DMS153 (cell line): ENCODE results near the gene VTN.
A peak's percentile ranks its signal among the peaks of the same experiment; 100 is the strongest.

Experiments
- DNase-seq: peaks from one replicate; lab custom pipeline; 2025; lab: John Stamatoyannopoulos, UW

VTN gene

GRCh38 chr17:28368915-28369683, 1.0 kb downstream of the VTN start:
- DNase-seq, result no peak

DNA sequence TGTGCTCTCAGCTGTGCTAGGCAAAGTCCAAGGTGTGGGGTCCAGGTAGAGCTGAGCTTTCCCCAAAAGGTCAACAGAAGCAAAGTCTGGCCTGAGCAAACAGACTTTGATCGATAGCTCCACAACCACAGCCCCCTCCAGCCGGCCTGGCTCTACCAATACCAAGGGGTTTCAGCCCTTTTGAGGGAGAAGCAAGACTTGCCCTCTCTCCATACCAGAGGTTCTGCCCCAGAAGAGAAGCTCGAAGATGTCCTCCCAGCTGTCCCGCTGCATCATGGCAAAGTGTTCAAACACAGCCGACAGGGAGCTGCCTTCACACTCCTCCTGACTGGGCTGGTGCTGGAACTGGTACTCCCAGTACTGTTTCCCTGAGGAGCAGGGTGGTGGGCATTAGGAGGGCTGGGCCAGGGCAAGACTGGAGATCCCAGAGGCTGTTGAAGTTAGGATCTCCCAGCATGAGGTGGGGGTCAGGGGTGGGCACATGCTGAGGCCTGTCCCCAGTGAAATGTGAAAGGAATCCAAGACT, 1.7 kb downstream of the VTN start:
- no peak for DNase-seq

- DNase-seq, result no peak
These were observed 2.3 kb downstream of the VTN start for GRCh38 chr17:28367641-28368305.

- DNase-seq, result no peak
These were observed 3.5 kb downstream of the VTN start for GRCh38 chr17:28366605-28367004.

DNA sequence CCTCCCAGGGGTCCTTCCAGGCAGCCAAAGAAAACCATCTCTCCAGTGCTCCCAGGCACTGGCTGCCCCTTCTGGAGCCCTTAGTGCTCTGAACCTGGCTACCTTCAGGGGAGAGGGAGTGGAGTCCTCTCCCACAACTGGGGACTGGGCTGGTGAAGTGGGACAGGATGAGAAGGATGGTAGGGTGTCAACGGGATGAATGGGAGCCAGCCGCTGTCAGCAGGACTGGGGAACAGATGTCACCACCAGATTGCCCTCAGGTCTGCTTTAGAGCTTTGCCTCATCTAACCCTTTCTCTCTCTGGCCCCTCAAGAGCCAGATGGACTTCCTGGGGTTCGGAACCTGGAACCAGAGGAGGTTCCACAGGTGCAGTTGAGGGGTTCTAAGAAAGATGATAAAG, 4.6 kb downstream of the VTN start:
- no peak for DNase-seq

GRCh38 chr17:28364665-28365363, 5.3 kb downstream of the VTN start, which contains the start of gene SEBOX:
SEBOX (minus strand) TSS chr17:28365199; CDS start chr17:28365151, 48 bp downstream.
- DNase-seq, result no peak

- no peak for DNase-seq
These were observed 6.1 kb downstream of the VTN start for GRCh38 chr17:28363776-28364650.

DNA sequence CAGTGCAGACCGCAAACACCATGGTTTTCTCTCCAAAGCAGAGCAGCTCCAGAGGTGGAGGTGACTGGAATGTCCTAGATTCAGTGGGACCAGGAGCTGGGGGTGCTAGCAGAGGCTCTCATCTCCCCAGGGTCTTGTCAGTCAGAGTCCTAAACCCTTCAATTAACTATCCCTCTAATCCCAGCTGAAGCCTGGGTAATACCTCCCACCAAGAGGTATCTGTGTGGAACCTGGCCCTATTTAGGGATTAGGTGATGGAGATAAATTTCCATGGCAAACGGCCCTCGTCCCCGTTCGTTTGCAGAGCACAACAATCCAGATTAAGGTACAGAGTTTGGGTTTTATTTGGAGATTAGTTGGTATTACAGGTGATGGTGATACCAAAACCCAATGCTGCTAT, 6.9 kb downstream of the VTN start:
- no peak for DNase-seq

GRCh38 chr17:28357901-28358197, 12.3 kb downstream of the VTN start:
- no peak for DNase-seq

DNA sequence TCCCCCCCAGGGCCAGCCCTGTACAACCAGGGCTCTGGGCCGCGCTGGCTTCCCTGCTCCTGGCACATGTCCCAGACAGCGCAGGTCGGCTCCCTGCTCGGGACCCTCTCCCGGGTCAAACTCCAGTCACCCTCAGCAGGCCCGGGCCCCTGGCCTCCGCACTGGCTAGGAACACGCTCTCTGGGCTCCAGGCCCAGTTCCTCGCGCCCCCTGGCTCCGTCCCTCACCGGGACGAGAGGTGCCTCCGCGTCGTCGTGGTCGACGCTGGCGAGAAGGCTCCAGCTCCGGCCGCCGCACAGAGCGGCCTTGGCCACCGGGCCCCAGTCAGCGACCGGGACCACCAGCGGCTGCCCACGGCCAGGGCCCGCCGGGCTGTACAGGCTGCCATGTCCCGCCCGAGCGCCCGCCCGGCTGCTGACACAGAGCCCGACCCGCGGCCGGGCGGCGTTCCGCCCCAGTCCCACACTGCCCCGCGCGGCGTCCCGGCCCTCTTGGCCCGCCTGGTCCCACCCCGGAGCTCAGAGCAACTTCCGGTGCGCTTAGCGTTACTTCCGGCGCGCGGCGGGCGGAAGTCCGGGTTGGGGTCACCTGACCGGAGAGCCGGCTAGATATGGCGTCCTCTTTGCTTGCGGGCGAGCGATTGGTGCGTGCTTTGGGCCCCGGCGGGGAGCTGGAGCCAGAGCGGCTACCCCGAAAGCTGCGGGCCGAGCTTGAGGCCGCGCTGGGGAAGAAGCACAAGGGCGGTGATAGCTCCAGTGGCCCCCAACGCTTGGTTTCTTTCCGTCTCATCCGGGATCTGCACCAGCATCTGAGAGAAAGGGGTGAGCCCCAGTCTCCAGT, 12.8 kb downstream of the VTN start, which contains the start of gene POLDIP2:
TSS of gene POLDIP2 (minus strand) at position 467 of the 840 bp plus-strand sequence. CDS start at position 388, 79 bp downstream.
- DNase-seq, result peak; percentile 92

- DNase-seq, result no peak
These were observed 19.8 kb downstream of the VTN start for GRCh38 chr17:28350271-28350670.

- no peak for DNase-seq
These were observed 21.1 kb downstream of the VTN start for GRCh38 chr17:28348979-28349378.

DNA sequence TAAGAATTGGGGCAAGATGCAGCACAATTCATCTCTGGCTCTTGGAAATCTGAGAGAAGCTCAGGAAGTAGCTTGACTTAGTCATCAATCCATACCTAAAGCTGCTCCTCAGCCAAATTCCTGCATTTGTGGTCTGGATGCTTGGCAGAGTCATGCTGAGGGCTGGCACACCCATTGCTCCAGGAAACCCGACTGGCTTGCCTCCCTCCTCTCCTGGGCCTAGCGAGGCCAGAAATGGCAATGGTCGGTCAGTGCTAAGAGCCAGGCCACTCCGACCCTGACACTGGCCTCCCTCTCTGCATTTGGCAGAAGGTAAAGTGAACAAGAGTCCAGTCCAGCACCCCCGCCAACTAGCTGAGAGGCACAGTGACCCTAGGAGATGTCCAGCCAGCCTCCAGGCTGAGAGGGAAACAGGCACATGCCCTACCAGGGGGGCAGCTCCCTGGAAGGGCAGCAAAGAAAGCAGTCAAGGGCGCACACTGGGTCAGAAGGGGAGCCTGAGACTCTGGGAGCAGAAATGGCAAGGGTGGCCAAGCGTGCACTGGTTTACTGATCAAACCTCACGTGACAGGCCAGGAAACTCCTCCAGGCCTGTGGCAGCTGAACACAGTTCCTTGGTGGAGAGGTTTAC, 22.7 kb downstream of the VTN start:
- no peak for DNase-seq

DNA sequence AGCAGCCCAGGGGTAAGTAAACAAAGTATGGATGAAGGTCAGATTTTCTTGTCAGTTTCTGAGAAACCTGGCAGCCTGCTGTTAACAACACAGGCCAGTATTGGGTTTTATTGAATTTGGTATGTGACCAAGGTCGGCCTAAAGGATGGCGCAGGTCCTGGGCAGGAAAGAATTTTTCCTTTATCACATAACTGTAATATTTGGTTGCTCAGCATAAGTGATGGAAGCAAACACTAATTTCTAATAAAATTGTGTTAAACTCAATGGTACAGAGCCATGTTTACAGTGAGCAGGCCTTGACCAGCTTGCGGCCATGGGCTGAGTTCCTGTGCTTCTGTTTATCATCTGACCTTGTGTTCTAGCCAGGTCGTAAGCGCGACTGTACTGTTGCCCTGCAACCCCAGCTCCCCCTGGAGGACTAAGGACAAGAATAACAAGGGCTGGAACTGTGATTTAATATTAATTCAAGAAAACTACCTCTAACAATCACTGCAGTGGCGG, 23.3 kb downstream of the VTN start:
- no peak for DNase-seq

- no peak for DNase-seq
These were observed 23.9 kb downstream of the VTN start for GRCh38 chr17:28346199-28346580.

DNA sequence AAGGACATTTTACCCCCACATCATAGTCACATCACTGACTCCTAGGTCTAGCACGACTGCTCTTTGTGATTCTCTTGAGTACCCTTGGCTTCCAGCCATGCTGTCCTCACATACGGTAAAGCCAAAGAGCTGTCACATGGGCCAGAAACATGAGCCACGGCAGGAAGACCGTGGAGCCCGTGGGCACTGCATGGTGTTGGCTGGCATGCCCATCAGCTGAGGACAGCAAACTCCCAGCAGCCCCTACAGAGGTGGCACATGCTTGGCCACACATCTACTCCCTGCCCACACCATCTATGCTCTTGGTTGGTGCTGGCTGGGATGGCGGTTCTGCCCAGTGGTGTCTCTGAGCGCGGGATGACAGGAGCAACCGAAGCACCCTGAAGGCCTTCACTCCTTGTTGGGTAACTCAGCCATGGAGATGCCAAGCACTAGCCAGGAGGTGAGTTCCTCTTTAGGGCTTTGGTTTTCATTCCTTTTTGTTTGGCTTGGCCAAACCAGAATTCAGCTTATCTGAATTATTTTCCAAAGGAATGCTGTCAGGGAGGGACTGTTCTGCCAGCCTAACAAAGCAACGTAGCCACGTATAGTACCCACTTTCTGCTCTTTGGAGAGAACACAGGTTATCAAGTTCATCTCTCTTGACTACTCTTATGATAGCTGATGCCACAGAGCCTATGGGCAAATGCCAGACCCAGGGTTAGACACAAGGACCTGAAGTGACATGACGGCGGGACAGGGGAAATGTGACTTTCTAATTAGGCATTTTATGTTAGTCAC, 24.5 kb downstream of the VTN start:
- no peak for DNase-seq

- no peak for DNase-seq
These were observed 25.6 kb downstream of the VTN start for GRCh38 chr17:28344435-28344901.

GRCh38 chr17:28344011-28344410, 26.1 kb downstream of the VTN start:
- no peak for DNase-seq

DNA sequence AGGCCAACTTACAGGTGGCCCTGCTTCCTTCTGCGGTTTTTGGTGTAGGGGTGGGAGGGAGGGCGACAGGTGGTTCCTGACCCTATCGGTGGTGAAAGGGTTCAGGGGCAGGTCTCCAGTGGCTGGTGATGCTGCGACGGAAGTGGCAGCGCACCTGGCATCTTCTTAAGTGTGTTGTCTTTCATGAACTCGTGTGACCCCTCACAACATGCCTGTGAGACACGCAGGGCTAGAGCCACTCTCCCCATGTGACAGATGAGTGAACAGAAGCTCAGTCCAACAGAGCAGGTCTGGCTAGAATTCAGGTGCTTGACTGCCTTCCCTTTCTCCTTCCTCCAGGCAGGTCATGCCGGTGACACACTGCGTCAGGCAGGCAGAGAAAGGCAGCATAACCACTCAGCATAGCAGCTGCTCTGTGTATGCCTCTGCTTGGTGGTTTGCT, 26.6 kb downstream of the VTN start:
- no peak for DNase-seq
